Mesendoderm (in vitro differentiated cells): Measurements from ENCODE around the gene C3orf38.

Experiments used
- DNase-seq: peaks from one replicate; pipeline ENCODE4 v3.0.0; 2013
- H2AK5ac ChIP-seq: 2 replicates; pipeline ENCODE4 v1.6.1; 2013; ENCODE audit warnings: low read length, inconsistent platforms
- H2BK120ac ChIP-seq: 2 replicates; pipeline ENCODE4 v1.6.1; 2013; ENCODE audit warnings: low read depth, mild to moderate bottlenecking, low read length, moderate library complexity, mixed read lengths
- H2BK15ac ChIP-seq: replicated peaks from 2 replicates; pipeline ENCODE4 v1.6.1; 2013; ENCODE audit warnings: low read depth, mild to moderate bottlenecking, moderate library complexity
- H2BK5ac ChIP-seq: 2 replicates; pipeline ENCODE4 v1.6.1; 2013; ENCODE audit warnings: low read length, inconsistent platforms
- H3K18ac ChIP-seq: 2 replicates; pipeline ENCODE4 v1.6.1; 2013; ENCODE audit warnings: mild to moderate bottlenecking, low read length, mixed read lengths
- H3K23ac ChIP-seq: one replicate; pipeline ENCODE4 v1.6.1; 2013; ENCODE audit warnings: low read length
- H3K27ac ChIP-seq: 2 replicates; pipeline ENCODE4 v1.5.1; 2013; ENCODE audit warnings: low read depth, mild to moderate bottlenecking, inconsistent platforms, low read length, moderate library complexity
- H3K27me3 ChIP-seq: 2 replicates; pipeline ENCODE4 v1.6.1; 2013; ENCODE audit warnings: low read length, control low read depth, mild to moderate bottlenecking, inconsistent platforms; ENCODE audit not compliant: insufficient read depth, poor library complexity
- H3K36me3 ChIP-seq: 2 replicates; pipeline ENCODE4 v1.6.1; 2013; ENCODE audit warnings: low read length, inconsistent platforms; ENCODE audit not compliant: control insufficient read depth, insufficient read depth
- H3K4ac ChIP-seq: one replicate; pipeline ENCODE4 v1.6.1; 2013; ENCODE audit warnings: low read depth, mild to moderate bottlenecking, low read length, moderate library complexity
- H3K4me1 ChIP-seq: 2 replicates; pipeline ENCODE4 v1.6.1; 2013; ENCODE audit warnings: low read depth, low read length, inconsistent platforms; ENCODE audit not compliant: control insufficient read depth
- H3K4me2 ChIP-seq: 2 replicates; pipeline ENCODE4 v1.6.1; 2013; ENCODE audit warnings: low read length
- H3K4me3 ChIP-seq: 2 replicates; pipeline ENCODE4 v1.5.1; 2013; ENCODE audit warnings: mild to moderate bottlenecking, low read length
- H3K56ac ChIP-seq: one replicate; pipeline ENCODE4 v1.6.1; 2013; ENCODE audit warnings: low read length
- H3K79me1 ChIP-seq: 2 replicates; pipeline ENCODE4 v1.6.1; 2013; ENCODE audit warnings: low read length, inconsistent platforms
- H3K79me2 ChIP-seq: 2 replicates; pipeline ENCODE4 v1.6.1; 2013; ENCODE audit warnings: mild to moderate bottlenecking, low read length; ENCODE audit not compliant: control insufficient read depth, insufficient read depth
- H3K9ac ChIP-seq: 2 replicates; pipeline ENCODE4 v1.6.1; 2013; ENCODE audit warnings: low read length, inconsistent platforms
- H4K5ac ChIP-seq: one replicate; pipeline ENCODE4 v1.6.1; 2013; ENCODE audit warnings: low read length
- H4K8ac ChIP-seq: one replicate; pipeline ENCODE4 v1.6.1; 2013; ENCODE audit warnings: low read depth, mild to moderate bottlenecking, control low read depth, low read length, moderate library complexity
- WGBS: extraction: QIAGEN DNeasy Blood & Tissue Kit; methylation state at CpG from one replicate; pipeline ENCODE4 v1.1.7; 2013; ENCODE audit warnings: low lambda C conversion rate, missing lambda C conversion rate; ENCODE audit not compliant: insufficient coverage; ENCODE audit errors: extremely low coverage; 5-methylcytosine and 5-hydroxymethylcytosine counted together

Gene C3orf38

GRCh38 chr3:88133711-88134263, 16.0 kb upstream of the C3orf38 start:
- H3K36me3 ChIP-seq: no peaks in the 10 kb centered on the region
- no peak overlapping the region for H3K4me2 ChIP-seq
- no peaks in the 10 kb centered on the region for H3K79me1 ChIP-seq
- H3K4me3 ChIP-seq: no peak overlapping the region
- no peak for DNase-seq
- H3K23ac ChIP-seq: no peak overlapping the region
- no peak overlapping the region for H3K27ac ChIP-seq
- H3K18ac ChIP-seq: no peak overlapping the region
- no peak overlapping the region for H2BK120ac ChIP-seq
- H3K79me2 ChIP-seq: no peaks in the 10 kb centered on the region
- no peak overlapping the region for H3K9ac ChIP-seq
- H2AK5ac ChIP-seq: no peak overlapping the region
- WGBS: no CpG with 5 or more reads among the region's 1 CpG
- H3K27me3 ChIP-seq: no peaks in the 10 kb centered on the region
- H4K5ac ChIP-seq: no peak overlapping the region
- H3K56ac ChIP-seq: no peak overlapping the region
- no peak overlapping the region for H2BK15ac ChIP-seq
- H3K4me1 ChIP-seq: no peaks in the 10 kb centered on the region
- H3K4ac ChIP-seq: no peak overlapping the region
- no peak overlapping the region for H4K8ac ChIP-seq
- H2BK5ac ChIP-seq: no peak overlapping the region

DNA sequence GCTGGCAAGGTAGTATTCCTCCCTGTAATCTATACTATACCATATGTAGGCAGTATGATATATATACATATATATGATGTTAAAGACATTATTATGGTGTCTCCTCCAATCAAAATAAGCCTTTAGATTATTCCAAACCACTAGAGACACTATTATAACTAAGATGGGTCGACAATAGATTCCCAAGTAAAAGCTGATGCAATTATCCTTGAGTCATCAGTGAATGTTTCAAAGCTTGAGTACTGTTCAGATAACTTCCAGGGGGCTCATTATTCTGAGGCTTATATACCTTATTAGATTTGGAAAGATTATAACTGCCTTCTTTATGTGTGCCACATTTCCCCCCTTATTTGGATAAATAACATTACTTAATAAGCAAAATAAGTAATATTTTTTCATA, 11.9 kb upstream of the C3orf38 start:
- Histone ChIP-seq H4K5ac (no peak overlapping the region), H2BK5ac (no peak overlapping the region), H3K79me2 (no peaks in the 10 kb centered on the region), H3K56ac (no peak overlapping the region), H3K9ac (no peak overlapping the region), H3K23ac (no peak overlapping the region), H4K8ac (no peak overlapping the region), H3K4me3 (no peak overlapping the region), H3K79me1 (no peaks in the 10 kb centered on the region), H2AK5ac (no peak overlapping the region), H3K27ac (no peak overlapping the region), H3K27me3 (no peaks in the 10 kb centered on the region), H3K4ac (no peak overlapping the region), H3K36me3 (no peaks in the 10 kb centered on the region), H3K18ac (no peak overlapping the region), H3K4me1 (no peaks in the 10 kb centered on the region), H2BK120ac (no peak overlapping the region), H3K4me2 (no peak overlapping the region), H2BK15ac (no peak overlapping the region)
- WGBS: no CpG with 5 or more reads among the region's 1 CpG
- no peak for DNase-seq

DNA sequence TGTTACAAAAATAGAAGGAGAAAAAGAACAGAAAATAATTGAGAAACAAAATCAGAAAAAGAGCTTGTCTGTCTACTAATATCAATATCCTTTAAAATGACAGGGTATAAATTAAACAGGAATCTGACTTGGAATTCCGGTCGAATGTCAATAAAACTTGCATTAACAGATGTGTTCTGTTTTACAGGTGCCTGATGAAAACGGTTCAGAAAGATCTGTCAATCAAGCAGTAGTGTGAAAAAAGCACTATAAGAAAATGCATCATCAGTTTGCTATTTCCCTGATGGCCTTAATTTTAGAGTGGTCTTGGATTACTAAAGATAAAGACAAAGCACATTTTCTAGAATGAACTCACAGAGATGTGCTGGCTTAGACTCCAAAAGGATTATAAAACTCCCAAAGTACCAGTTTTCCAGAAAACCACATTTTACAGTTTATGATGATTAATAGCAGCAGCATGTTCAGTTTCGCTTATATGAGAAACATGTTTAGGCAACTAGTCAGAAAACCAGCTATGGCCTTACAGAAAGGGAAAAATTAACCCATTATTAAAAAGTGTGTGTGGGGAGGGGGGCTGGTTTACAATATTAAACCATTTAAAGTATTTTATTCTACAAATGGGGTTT, 8.2 kb upstream of the C3orf38 start:
- Histone ChIP-seq H2BK15ac (no peak overlapping the region), H2BK120ac (no peak overlapping the region), H3K27ac (no peak overlapping the region), H3K18ac (no peak overlapping the region), H3K4me3 (no peak overlapping the region), H3K4me1 (no peaks in the 10 kb centered on the region), H2AK5ac (no peak overlapping the region), H3K4me2 (no peak overlapping the region), H4K8ac (no peak overlapping the region), H3K4ac (no peak overlapping the region), H3K36me3 (no peaks in the 10 kb centered on the region), H3K79me1 (peaks cover 2% of the 10 kb centered on the region), H2BK5ac (no peak overlapping the region), H3K23ac (no peak overlapping the region), H3K27me3 (no peaks in the 10 kb centered on the region), H3K9ac (no peak overlapping the region), H3K56ac (no peak overlapping the region), H3K79me2 (no peaks in the 10 kb centered on the region), H4K5ac (no peak overlapping the region)
- WGBS: no CpG with 5 or more reads among the region's 4 CpGs
- no peak for DNase-seq

DNA sequence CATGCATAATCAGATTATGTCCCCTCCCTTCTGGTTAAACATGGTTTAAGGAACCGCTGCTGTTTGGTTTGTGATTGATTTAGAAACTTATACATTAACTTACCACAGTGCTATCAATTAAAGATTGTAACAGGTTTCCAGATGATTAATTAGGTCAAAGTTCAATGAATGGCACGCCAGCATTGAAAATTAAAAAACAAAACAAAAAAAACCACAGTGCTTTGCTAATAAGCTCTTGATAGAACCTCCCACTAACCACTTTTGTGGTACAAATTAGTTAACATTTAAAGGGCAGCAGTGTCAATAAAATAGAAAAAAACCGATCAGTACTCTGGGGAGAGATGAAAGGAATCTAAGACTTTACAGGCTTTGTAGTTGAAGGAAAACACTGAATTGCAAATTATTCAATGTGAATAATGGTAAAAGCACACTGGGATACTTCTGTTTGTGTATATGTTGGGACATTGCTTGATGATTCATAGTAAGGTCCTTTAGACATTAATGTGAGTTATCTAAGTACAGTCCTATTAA, 7.6 kb upstream of the C3orf38 start:
- Histone ChIP-seq H2BK5ac (no peak overlapping the region), H2AK5ac (no peak overlapping the region), H3K18ac (no peak overlapping the region), H4K8ac (no peak overlapping the region), H3K27ac (no peak overlapping the region), H3K56ac (no peak overlapping the region), H2BK120ac (no peak overlapping the region), H3K79me1 (peaks cover 3% of the 10 kb centered on the region), H3K36me3 (no peaks in the 10 kb centered on the region), H4K5ac (no peak overlapping the region), H3K79me2 (no peaks in the 10 kb centered on the region), H3K4me2 (no peak overlapping the region), H3K27me3 (no peaks in the 10 kb centered on the region), H3K4ac (no peak overlapping the region), H3K4me1 (no peaks in the 10 kb centered on the region), H3K4me3 (no peak overlapping the region), H3K9ac (no peak overlapping the region), H3K23ac (no peak overlapping the region), H2BK15ac (no peak overlapping the region)
- DNase-seq: no peak
- WGBS: no CpG with 5 or more reads among the region's 3 CpGs

DNA sequence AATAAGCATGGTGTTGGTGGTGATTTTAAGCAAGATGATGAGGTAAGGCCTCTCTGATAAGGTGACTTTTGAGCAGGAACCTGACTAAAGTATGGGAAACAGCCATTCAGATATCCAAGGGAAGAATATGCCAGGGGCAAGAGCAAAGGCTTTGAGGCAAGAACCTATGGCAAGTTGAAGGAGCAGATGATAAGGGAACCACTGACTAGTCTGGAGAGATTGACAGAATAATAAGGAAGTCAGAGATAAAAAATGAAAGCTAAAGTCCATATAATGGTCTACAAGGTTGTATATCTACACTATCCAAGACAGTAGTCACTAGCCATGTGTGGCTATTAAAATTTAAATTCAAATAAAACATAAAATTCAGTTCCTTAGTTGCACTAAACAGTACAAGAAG, 2.5 kb upstream of the C3orf38 start:
- Histone ChIP-seq H3K79me2 (peaks cover 20% of the 10 kb centered on the region), H3K18ac (no peak overlapping the region)
- DNase-seq: no peak

DNA sequence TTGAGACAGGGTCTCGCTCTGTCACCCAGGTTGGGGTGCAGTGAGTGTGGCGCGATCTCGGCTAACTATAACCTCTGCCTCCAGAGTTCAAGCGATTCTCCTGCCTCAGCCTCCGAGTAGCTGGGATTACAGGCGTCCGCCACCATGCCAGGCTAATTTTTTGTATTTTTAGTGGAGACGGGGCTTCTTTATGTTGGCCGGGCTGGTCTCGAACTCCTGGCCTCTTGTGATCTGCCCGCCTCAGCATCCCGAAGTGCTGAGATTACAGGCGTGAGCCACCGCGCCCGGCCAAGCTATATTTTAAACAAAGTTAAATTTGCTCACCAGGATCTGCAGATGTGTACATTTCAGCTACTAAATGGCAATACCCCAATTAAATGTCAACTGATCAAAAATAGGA, 1.1 kb upstream of the C3orf38 start:
- no peaks in the 10 kb centered on the region for H3K27me3 ChIP-seq
- no peak overlapping the region for H2BK15ac ChIP-seq
- no peak overlapping the region for H3K27ac ChIP-seq
- no peak overlapping the region for H2BK5ac ChIP-seq
- H3K56ac ChIP-seq: peak overlapping the region; percentile 98
- H3K4me1 ChIP-seq: no peaks in the 10 kb centered on the region
- no peak for DNase-seq
- no peak overlapping the region for H3K4ac ChIP-seq
- H3K4me3 ChIP-seq: peak overlapping the region; percentile 53
- no peak overlapping the region for H2AK5ac ChIP-seq
- peak overlapping the region; percentile 84 for H3K4me2 ChIP-seq
- no peak overlapping the region for H3K18ac ChIP-seq
- no peak overlapping the region for H3K23ac ChIP-seq
- no peak overlapping the region for H2BK120ac ChIP-seq
- no peak overlapping the region for H4K5ac ChIP-seq
- H3K79me1 ChIP-seq: peaks cover 9% of the 10 kb centered on the region
- no CpG with 5 or more reads among the region's 17 CpGs for WGBS
- no peaks in the 10 kb centered on the region for H3K36me3 ChIP-seq
- H4K8ac ChIP-seq: no peak overlapping the region
- H3K9ac ChIP-seq: peak overlapping the region; percentile 84
- H3K79me2 ChIP-seq: peaks cover 23% of the 10 kb centered on the region

More for the DNA sequence above, 2.5 kb upstream of the C3orf38 start:
- Histone ChIP-seq H3K27me3 (no peaks in the 10 kb centered on the region), H3K4me3 (no peak overlapping the region), H4K5ac (no peak overlapping the region), H2BK5ac (no peak overlapping the region), H3K56ac (no peak overlapping the region), H3K27ac (no peak overlapping the region), H3K79me1 (peaks cover 9% of the 10 kb centered on the region), H3K9ac (no peak overlapping the region), H3K23ac (no peak overlapping the region), H2BK15ac (no peak overlapping the region), H3K4ac (no peak overlapping the region), H4K8ac (no peak overlapping the region), H3K36me3 (no peaks in the 10 kb centered on the region), H3K4me1 (no peaks in the 10 kb centered on the region), H3K4me2 (no peak overlapping the region), H2BK120ac (no peak overlapping the region), H2AK5ac (no peak overlapping the region)
